Kidney (tissue), 14 donors: ENCODE data around the gene ANKRD29. TPM values are rescaled to one million over a fixed set of nuclear protein-coding genes. Genes with fewer than 3 reads are reported as not detected.

Experiments
- DNase-seq, 5 donors: peaks; one replicate each; pipeline ENCODE4 v3.0.0-alpha.2; 2013 to 2020
- FAIRE-seq: peaks from 2 replicates; lab custom pipeline; 2012; peaks lifted over from hg19 to GRCh38; lab: Jason Lieb, UNC
- H3K27ac ChIP-seq, 2 donors: one replicate each; pipeline ENCODE4 v1.7.0; 2013; ENCODE audit warnings: low read depth in 2 of 2, low read length in 2 of 2, inconsistent platforms in 1 of 2
- H3K27me3 ChIP-seq: one replicate; pipeline ENCODE4 v1.7.1; 2013; ENCODE audit warnings: low read length, inconsistent platforms; ENCODE audit not compliant: control insufficient read depth, insufficient read depth
- H3K36me3 ChIP-seq, 3 donors: one replicate each; pipeline versions ENCODE4 v1.7.0 to v1.7.1; 2013; ENCODE audit warnings: low read length in 3 of 3, control low read depth in 1 of 3, inconsistent platforms in 1 of 3; ENCODE audit not compliant: insufficient read depth in 3 of 3, control insufficient read depth in 2 of 3
- H3K4me1 ChIP-seq, 3 donors: one replicate each; pipeline versions ENCODE4 v1.7.0 to v1.7.1; 2013; ENCODE audit warnings: low read length in 3 of 3, inconsistent platforms in 1 of 3, low read depth in 1 of 3; ENCODE audit not compliant: control insufficient read depth in 2 of 3, insufficient read depth in 2 of 3
- H3K4me3 ChIP-seq, 3 donors: one replicate each; pipeline versions ENCODE4 v1.7.0 to v1.8.1; 2013; ENCODE audit warnings: low read length in 3 of 3, control low read depth in 1 of 3, inconsistent platforms in 1 of 3
- H3K9ac ChIP-seq, 3 donors: one replicate each; pipeline versions ENCODE4 v1.7.0 to v1.7.1; 2013; ENCODE audit warnings: low read length in 3 of 3, control low read depth in 1 of 3, inconsistent platforms in 1 of 3
- H3K9me3 ChIP-seq, 3 donors: one replicate each; pipeline versions ENCODE4 v1.7.0 to v1.7.1; 2013; ENCODE audit warnings: low read length in 3 of 3, control low read depth in 1 of 3, inconsistent platforms in 1 of 3; ENCODE audit not compliant: control insufficient read depth in 2 of 3, insufficient read depth in 1 of 3
- intact Hi-C: fragments of 100-400 bp; cut with DNase I; formaldehyde crosslinking; loops from one replicate; pipeline ENCODE4 v1.11.1; 2022
- polyA plus RNA-seq: library from polyadenylated mRNA; stranded (reverse); fragments of 350-450 nt; fragmentation: Illumina TruSeq; extraction: RNeasy Lipid Tissue Mini Kit (QIAGEN cat#74804); gene quantifications from one replicate; pipeline ENCODE4 v1.2.3, GENCODE V29; 2014; ENCODE audit warnings: low read depth, low replicate concordance; ENCODE audit not compliant: insufficient read depth
- total RNA-seq: library from RNA; stranded (reverse); fragmentation: NEBNext Ultra II Directional; extraction: Animal tissue kit (Norgen Biotek cat#: 25700); gene quantifications from one replicate; pipeline ENCODE4 v1.2.1, GENCODE V29; 2021
- TF ChIP-seq, protein P1 (sequence below): IDR thresholded peaks from 3 replicates; pipeline ENCODE4 v1.5.1; 2012; ENCODE audit warnings: mild to moderate bottlenecking, moderate library complexity, borderline replicate concordance; ENCODE audit not compliant: insufficient read depth; ENCODE audit errors: extremely low read depth
- donor health status: control.
- donor health status: control.
- donor health status: control.
- donor health status: control.
- donor health status: control.
- donor health status: DM: yes; HTN: yes; CAD: no.
- donor health status: Normal renal cell carcinoma (clear cell type).

ANKRD29 gene
- total and polyA plus RNA-seq, 2 donors from 2014 or later, result 4.9 to 5.2 TPM

DNA sequence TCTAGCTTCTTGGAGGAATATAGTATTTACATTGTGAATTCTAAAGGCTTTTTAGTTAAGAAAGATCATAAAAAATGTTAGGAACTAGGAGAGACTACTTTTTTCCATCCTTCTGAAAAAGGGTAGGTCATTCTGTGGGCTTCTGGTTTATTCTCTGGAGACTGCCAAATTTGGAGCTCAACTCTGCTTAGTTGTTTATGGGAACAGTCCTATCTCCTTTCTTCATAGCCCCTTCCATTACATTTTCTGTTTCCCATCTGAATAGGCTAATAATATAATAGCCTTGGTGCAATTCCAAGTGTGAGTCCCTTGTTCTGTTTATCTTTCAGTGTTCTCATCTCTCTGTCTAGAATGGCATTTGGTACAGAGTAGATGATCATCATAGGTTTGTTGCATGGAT, 42.1 kb upstream of the ANKRD29 start:
- FAIRE-seq, result no peak

DNA sequence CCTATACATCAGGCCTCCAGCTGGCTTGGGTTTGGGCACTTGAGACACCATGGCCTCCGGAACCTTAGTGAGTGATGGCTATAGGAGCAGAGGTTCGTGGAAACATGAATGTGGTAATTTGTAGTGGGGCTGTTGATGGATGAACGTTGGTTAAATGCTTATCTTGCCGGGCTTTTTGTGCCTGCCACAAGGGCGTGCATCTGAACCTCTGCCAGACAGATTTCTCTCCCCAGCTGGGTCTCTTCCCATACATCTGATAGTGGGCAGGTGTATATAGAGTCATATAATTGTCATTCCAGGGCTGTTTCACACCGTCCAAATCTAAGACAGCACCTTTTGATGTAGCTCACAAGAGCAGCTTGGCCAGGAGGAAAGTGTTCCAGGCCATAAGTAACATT, 41.3 kb upstream of the ANKRD29 start:
- Histone ChIP-seq H3K4me1 (no peaks in the 10 kb centered on the region), H3K9me3 (peaks cover 0 to 4% (median 0%) of the 10 kb centered on the region in 3 donors), H3K36me3 (no peaks in the 10 kb centered on the region), H3K9ac (no peak overlapping the region), H3K4me3 (no peak overlapping the region), H3K27me3 (no peaks in the 10 kb centered on the region), H3K27ac (no peak overlapping the region)
- DNase-seq (no peak), FAIRE-seq (no peak)
- intact Hi-C loops, result no loop called here
- TF ChIP-seq, protein P1, sequence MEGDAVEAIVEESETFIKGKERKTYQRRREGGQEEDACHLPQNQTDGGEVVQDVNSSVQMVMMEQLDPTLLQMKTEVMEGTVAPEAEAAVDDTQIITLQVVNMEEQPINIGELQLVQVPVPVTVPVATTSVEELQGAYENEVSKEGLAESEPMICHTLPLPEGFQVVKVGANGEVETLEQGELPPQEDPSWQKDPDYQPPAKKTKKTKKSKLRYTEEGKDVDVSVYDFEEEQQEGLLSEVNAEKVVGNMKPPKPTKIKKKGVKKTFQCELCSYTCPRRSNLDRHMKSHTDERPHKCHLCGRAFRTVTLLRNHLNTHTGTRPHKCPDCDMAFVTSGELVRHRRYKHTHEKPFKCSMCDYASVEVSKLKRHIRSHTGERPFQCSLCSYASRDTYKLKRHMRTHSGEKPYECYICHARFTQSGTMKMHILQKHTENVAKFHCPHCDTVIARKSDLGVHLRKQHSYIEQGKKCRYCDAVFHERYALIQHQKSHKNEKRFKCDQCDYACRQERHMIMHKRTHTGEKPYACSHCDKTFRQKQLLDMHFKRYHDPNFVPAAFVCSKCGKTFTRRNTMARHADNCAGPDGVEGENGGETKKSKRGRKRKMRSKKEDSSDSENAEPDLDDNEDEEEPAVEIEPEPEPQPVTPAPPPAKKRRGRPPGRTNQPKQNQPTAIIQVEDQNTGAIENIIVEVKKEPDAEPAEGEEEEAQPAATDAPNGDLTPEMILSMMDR, result no peak

More for the DNA sequence above, 42.1 kb upstream of the ANKRD29 start:
- intact Hi-C loops, result no loop called here
- Histone ChIP-seq H3K9me3 (peaks cover 0 to 4% (median 0%) of the 10 kb centered on the region in 3 donors), H3K4me3 (no peak overlapping the region), H3K9ac (no peak overlapping the region), H3K27ac (no peak overlapping the region), H3K36me3 (no peaks in the 10 kb centered on the region), H3K4me1 (no peaks in the 10 kb centered on the region), H3K27me3 (no peaks in the 10 kb centered on the region)
- TF ChIP-seq, protein P1, result no peak
- no peak for DNase-seq

DNA sequence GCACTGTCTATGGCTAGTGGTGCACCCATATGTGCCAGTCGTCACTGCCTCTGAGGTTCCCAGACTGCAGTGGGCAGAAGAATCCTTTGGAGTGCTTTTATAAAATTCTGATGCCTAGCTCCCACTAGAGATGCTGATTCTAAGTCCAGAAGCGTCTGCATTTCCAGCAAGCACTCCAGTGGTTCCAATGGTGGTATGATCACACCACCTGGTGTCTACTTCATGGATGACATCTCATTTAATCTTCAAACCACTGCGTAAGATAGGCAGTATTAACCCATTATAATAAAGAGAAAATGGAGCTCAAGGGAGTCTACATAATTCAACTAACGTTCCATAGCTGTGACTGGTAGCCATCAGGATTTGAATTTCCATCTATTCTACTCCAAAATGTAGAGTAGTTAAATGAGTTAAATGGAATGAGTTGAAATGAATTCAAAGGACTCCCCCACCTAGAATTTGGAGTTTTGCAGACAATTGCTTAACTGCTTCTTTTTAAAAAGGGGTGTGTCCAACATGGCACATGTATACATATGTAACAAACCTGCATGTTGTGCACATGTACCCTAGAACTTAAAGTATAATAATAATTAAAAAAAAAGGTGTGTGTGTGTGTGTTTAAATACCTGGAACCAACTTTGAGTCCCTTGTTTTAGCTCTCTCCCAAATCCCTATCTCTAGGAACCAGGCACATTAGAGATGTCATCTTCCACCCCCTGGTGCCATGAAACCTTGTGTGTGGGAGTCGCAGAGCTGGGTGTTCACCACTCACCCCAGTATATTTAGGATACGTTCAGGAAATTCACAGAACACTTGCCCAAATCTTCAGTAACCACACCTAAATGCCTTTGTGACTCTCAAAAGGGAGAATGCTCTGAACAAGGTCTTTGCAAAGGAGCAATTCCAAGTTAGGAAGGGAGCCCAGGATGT, 40.6 kb upstream of the ANKRD29 start:
- TF ChIP-seq, protein P1, result peak; percentile 8
- Histone ChIP-seq H3K4me1 (no peaks in the 10 kb centered on the region), H3K27ac (no peak overlapping the region), H3K4me3 (no peak overlapping the region), H3K9ac (no peak overlapping the region), H3K27me3 (no peaks in the 10 kb centered on the region), H3K36me3 (no peaks in the 10 kb centered on the region), H3K9me3 (peaks cover 0 to 4% (median 0%) of the 10 kb centered on the region in 3 donors)
- peak in 2 of 5 donors; percentile 46 to 57 for DNase-seq
- intact Hi-C loops, result no loop called here
- no peak for FAIRE-seq
